ENCODE measurements around the gene ITPR2.
A peak's percentile ranks its signal among the peaks of the same experiment; 100 is the strongest.

Gene ITPR2

GRCh38 chr12:26534071-26534470 lies 298.9 kb downstream of the ITPR2 start:
- ChIA-PET CTCF (interaction anchor here (1.0 kb wide), 1 partner anchor 9 kb away, joined by 3 read pairs; no protein-coding TSS in a partner anchor), POLR2A (no interaction called here)
- no peak for DNase-seq (ENCODE audit: extremely low spot score)
- TF ChIP-seq SUZ12 (IDR thresholded peaks at IDR 0.05) (no peak), ZNF384 (IDR thresholded peaks at IDR 0.05) (no peak), FOXK2 (IDR thresholded peaks at IDR 0.05) (no peak), CTBP1 (IDR thresholded peaks at IDR 0.05; ENCODE audit: borderline replicate concordance) (no peak), ELF4 (IDR thresholded peaks at IDR 0.05) (no peak), FOXA1 (IDR thresholded peaks at IDR 0.05) (no peak), FOXM1 (IDR thresholded peaks at IDR 0.05; ENCODE audit: borderline replicate concordance) (no peak), BHLHE40 (IDR thresholded peaks at IDR 0.05; ENCODE audit: borderline replicate concordance) (no peak), HDGF (IDR thresholded peaks at IDR 0.05; ENCODE audit: borderline replicate concordance) (no peak), SP1 (IDR thresholded peaks at IDR 0.05) (no peak), L3MBTL2 (conservative IDR thresholded peaks at IDR 0.05) (no peak), NFRKB (IDR thresholded peaks at IDR 0.05) (no peak), LEF1 (IDR thresholded peaks at IDR 0.05; ENCODE audit: borderline replicate concordance) (no peak), ARNT (IDR thresholded peaks at IDR 0.05) (no peak), TARDBP (IDR thresholded peaks at IDR 0.05) (no peak)
- TF ChIP-seq, protein P1, sequence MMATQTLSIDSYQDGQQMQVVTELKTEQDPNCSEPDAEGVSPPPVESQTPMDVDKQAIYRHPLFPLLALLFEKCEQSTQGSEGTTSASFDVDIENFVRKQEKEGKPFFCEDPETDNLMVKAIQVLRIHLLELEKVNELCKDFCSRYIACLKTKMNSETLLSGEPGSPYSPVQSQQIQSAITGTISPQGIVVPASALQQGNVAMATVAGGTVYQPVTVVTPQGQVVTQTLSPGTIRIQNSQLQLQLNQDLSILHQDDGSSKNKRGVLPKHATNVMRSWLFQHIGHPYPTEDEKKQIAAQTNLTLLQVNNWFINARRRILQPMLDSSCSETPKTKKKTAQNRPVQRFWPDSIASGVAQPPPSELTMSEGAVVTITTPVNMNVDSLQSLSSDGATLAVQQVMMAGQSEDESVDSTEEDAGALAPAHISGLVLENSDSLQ (IDR thresholded peaks at IDR 0.05): no peak

- CTCF ChIA-PET: no interaction called here
- POLR2A ChIA-PET: no interaction called here
- DNase-seq (ENCODE audit: extremely low spot score): no peak
- TF ChIP-seq FOXM1 (IDR thresholded peaks at IDR 0.05; ENCODE audit: borderline replicate concordance) (no peak), ELF4 (IDR thresholded peaks at IDR 0.05) (no peak), L3MBTL2 (conservative IDR thresholded peaks at IDR 0.05) (no peak), ZNF384 (IDR thresholded peaks at IDR 0.05) (no peak), SP1 (IDR thresholded peaks at IDR 0.05) (no peak), CTBP1 (IDR thresholded peaks at IDR 0.05; ENCODE audit: borderline replicate concordance) (no peak), LEF1 (IDR thresholded peaks at IDR 0.05; ENCODE audit: borderline replicate concordance) (no peak), FOXK2 (IDR thresholded peaks at IDR 0.05) (no peak)
Observed at GRCh38 chr12:26533211-26533610, 299.8 kb downstream of the ITPR2 start.

GRCh38 chr12:26530461-26530860 lies 302.5 kb downstream of the ITPR2 start:
- POLR2A ChIA-PET: no interaction called here
- CTCF ChIA-PET: no interaction called here
- DNase-seq (ENCODE audit: extremely low spot score): no peak
- TF ChIP-seq SUZ12 (IDR thresholded peaks at IDR 0.05) (no peak), HDGF (IDR thresholded peaks at IDR 0.05; ENCODE audit: borderline replicate concordance) (no peak), FOXA1 (IDR thresholded peaks at IDR 0.05) (no peak), BHLHE40 (IDR thresholded peaks at IDR 0.05; ENCODE audit: borderline replicate concordance) (no peak), FOXM1 (IDR thresholded peaks at IDR 0.05; ENCODE audit: borderline replicate concordance) (no peak), TARDBP (IDR thresholded peaks at IDR 0.05) (no peak), L3MBTL2 (conservative IDR thresholded peaks at IDR 0.05) (no peak), NFRKB (IDR thresholded peaks at IDR 0.05) (no peak)

- POLR2A ChIA-PET: no interaction called here
- CTCF ChIA-PET: interaction anchor here (0.7 kb wide), 1 partner anchor 297 kb away, joined by 3 read pairs; no protein-coding TSS in a partner anchor
- TF ChIP-seq HDGF (IDR thresholded peaks at IDR 0.05; ENCODE audit: borderline replicate concordance): no peak
- TF ChIP-seq, protein P1 (IDR thresholded peaks at IDR 0.05): peak; percentile 68; the same call in 1 of the 2 replicates
- DNase-seq (ENCODE audit: extremely low spot score): no peak
Observed at GRCh38 chr12:26528943-26529342, 304.1 kb downstream of the ITPR2 start.

DNA sequence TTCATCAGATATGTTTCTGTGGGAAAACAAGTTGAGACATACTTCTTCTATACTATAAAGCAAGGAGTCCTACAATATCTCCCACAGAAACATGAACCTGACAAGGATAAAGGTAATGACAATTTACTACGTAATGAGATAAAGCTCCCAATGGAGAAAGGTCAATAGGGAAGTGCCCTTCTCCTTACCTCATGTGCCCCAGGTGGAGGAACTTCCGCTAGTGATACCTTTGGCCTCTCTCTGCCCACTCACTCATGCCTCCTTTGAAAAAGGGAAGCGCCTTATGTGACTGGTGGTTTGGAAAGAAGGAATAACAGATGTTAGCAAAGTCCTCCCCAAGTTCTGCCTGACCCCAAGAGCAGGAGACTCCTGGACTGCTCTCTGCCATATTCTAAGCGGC lies 305.3 kb downstream of the ITPR2 start:
- no peak for TF ChIP-seq FOXA1 (IDR thresholded peaks at IDR 0.05)
- TF ChIP-seq BHLHE40 (IDR thresholded peaks at IDR 0.05; ENCODE audit: borderline replicate concordance): no peak
- TF ChIP-seq CTBP1 (IDR thresholded peaks at IDR 0.05; ENCODE audit: borderline replicate concordance): no peak
- TF ChIP-seq ARNT (IDR thresholded peaks at IDR 0.05): no peak
- TF ChIP-seq L3MBTL2 (conservative IDR thresholded peaks at IDR 0.05): no peak
- no peak for TF ChIP-seq LEF1 (IDR thresholded peaks at IDR 0.05; ENCODE audit: borderline replicate concordance)
- no peak for TF ChIP-seq ELF4 (IDR thresholded peaks at IDR 0.05)
- no peak for TF ChIP-seq HDGF (IDR thresholded peaks at IDR 0.05; ENCODE audit: borderline replicate concordance)
- no peak for TF ChIP-seq SP1 (IDR thresholded peaks at IDR 0.05)
- no peak for TF ChIP-seq FOXK2 (IDR thresholded peaks at IDR 0.05)
- no peak for TF ChIP-seq ZNF384 (IDR thresholded peaks at IDR 0.05)
- ChIA-PET POLR2A (no interaction called here), CTCF (no interaction called here)
- no peak for DNase-seq (ENCODE audit: extremely low spot score)

- ChIA-PET CTCF (interaction anchor here (0.8 to 1.3 kb wide), 2 partner anchors 9 to 14 kb away, joined by 3 read pairs; no protein-coding TSS in a partner anchor), POLR2A (no interaction called here)
- DNase-seq (ENCODE audit: extremely low spot score): peak; percentile 13
- TF ChIP-seq TARDBP (IDR thresholded peaks at IDR 0.05) (no peak), ZNF384 (IDR thresholded peaks at IDR 0.05) (no peak), FOXA1 (IDR thresholded peaks at IDR 0.05) (no peak), HDGF (IDR thresholded peaks at IDR 0.05; ENCODE audit: borderline replicate concordance) (no peak), ELF4 (IDR thresholded peaks at IDR 0.05) (no peak), L3MBTL2 (conservative IDR thresholded peaks at IDR 0.05) (no peak), CTBP1 (IDR thresholded peaks at IDR 0.05; ENCODE audit: borderline replicate concordance) (no peak), FOXM1 (IDR thresholded peaks at IDR 0.05; ENCODE audit: borderline replicate concordance) (no peak), FOXK2 (IDR thresholded peaks at IDR 0.05) (no peak), ARNT (IDR thresholded peaks at IDR 0.05) (no peak), LEF1 (IDR thresholded peaks at IDR 0.05; ENCODE audit: borderline replicate concordance) (no peak), SP1 (IDR thresholded peaks at IDR 0.05) (no peak)
- TF ChIP-seq, protein P1 (IDR thresholded peaks at IDR 0.05): no peak
Observed at GRCh38 chr12:26524862-26525465, 308.0 kb downstream of the ITPR2 start.
